ENCODE measurements around the gene WDR70. TPM values are rescaled to one million over a fixed set of nuclear protein-coding genes. Genes with fewer than 3 reads are reported as not detected.

WDR70 gene
- total and polyA plus RNA-seq, 3 experiments from 2014 or later, result 15.5 to 39.1 (median 36.5) TPM

- Mint-ChIP-seq H3K9me3 (no peaks in the 10 kb centered on the region), H3K27me3 (peaks cover 0 to 3% of the 10 kb centered on the region in 2 donors), H3K4me3 (peak overlapping the region in 1 of 7 donors; percentile 45), H3K4me1 (peaks cover 15 to 34% (median 22%) of the 10 kb centered on the region in 3 donors), H3K27ac (peak overlapping the region in 1 of 8 donors; percentile 35), H3K36me3 (peaks cover 20 to 42% (median 27%) of the 10 kb centered on the region in 3 donors)
- DNase-seq, result no peak
- ChIA-PET CTCF (no interaction called here), POLR2A (no interaction called here)
- no peaks in the 10 kb centered on the region for H3K36me3 ChIP-seq (ENCODE audit: insufficient read depth, low read length)
- no peak overlapping the region for H3K4me3 ChIP-seq (ENCODE audit: low read length)
- no peaks in the 10 kb centered on the region for H3K9me3 ChIP-seq (ENCODE audit: low read length)
- H3K27ac ChIP-seq (ENCODE audit: low read depth, low read length), result no peak overlapping the region
- no peaks in the 10 kb centered on the region for H3K27me3 ChIP-seq (ENCODE audit: insufficient read depth, low read length, poor library complexity, severe bottlenecking)
- peaks cover 4% of the 10 kb centered on the region for H3K4me1 ChIP-seq (ENCODE audit: insufficient read depth, low read length)
Measured at GRCh38 chr5:37737326-37738056, 358.4 kb downstream of the WDR70 start.

DNA sequence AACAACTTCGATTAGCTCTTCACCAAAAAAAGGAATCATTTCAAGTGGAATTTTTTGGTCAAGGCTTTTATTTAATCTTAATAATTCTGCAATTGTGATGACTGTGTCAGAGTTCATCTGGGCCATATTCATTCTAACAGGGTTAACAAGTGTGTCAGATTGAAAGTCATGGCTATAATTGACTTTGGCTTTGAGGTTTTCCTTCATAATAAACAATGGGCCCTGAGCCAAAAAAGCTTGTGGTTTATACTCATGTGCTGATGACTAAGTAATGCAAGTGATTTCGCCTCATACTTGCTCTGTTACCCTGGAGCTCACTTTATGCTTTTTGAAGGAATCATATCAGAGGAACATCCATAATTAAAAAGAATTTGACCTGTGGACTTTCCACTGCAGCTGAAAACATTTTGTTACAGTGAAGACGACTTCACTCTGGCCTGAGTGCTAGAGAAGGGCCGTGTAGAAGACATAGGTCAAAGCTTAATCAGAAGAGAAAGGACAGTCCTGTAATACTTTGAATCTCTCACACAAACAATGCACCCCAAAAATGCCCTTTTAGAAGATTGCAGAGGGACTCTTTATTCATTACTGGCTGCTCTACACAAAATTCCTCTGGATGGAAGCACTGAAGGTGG, 359.1 kb downstream of the WDR70 start:
- DNase-seq, result peak in 1 of 5 donors; percentile 27
- Mint-ChIP-seq H3K4me3 (no peak overlapping the region), H3K9me3 (no peaks in the 10 kb centered on the region), H3K27me3 (peaks cover 0 to 2% of the 10 kb centered on the region in 2 donors), H3K4me1 (peaks cover 15 to 34% (median 22%) of the 10 kb centered on the region in 3 donors), H3K27ac (peak overlapping the region in 2 of 8 donors; percentile 20 to 38), H3K36me3 (peaks cover 26 to 44% (median 33%) of the 10 kb centered on the region in 3 donors)
- Histone ChIP-seq H3K36me3 (ENCODE audit: insufficient read depth, low read length) (no peaks in the 10 kb centered on the region), H3K27ac (ENCODE audit: low read depth, low read length) (no peak overlapping the region), H3K9me3 (ENCODE audit: low read length) (no peaks in the 10 kb centered on the region), H3K4me1 (ENCODE audit: insufficient read depth, low read length) (peaks cover 4% of the 10 kb centered on the region), H3K27me3 (ENCODE audit: insufficient read depth, low read length, poor library complexity, severe bottlenecking) (no peaks in the 10 kb centered on the region), H3K4me3 (ENCODE audit: low read length) (no peak overlapping the region)
- CTCF ChIA-PET, result interaction anchor here (0.7 kb wide), 1 partner anchor 19 kb away, joined by 3 read pairs; no protein-coding TSS in a partner anchor
- POLR2A ChIA-PET, result no interaction called here

DNA sequence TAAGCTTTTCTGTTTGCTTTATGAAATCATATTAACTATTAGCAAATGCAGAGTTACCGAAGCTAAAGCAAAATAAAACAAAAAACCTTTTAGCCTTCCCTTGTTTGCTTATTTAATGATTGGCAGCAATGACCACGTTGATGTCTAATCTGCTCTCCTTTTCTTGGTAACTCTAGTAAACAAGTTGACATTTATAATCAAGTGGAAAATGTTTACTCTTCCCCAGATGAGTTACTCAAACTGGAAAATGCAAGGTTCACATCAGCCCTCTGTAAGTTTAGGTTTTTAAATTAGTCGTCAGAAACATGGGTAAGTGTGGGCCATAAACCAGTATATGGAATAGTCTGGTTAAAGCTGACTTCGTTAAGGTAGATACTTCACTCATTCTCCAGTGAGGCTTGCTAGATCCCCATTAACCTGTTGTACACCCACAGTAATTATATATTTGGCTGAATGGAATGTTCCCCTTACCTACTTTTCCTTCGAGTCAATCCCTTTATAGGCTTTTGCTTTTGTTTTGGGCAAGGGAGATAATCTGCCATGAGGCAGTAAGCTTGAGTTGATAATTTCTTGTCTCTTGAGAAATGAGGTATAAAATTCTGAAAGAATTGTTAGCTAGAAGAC, 359.9 kb downstream of the WDR70 start:
- H3K4me1 Mint-ChIP-seq, result peaks cover 15 to 34% (median 22%) of the 10 kb centered on the region in 3 donors
- DNase-seq, result no peak
- H3K27ac Mint-ChIP-seq, result peak overlapping the region in 1 of 8 donors; percentile 24
- Histone ChIP-seq H3K27me3 (ENCODE audit: insufficient read depth, low read length, poor library complexity, severe bottlenecking) (no peaks in the 10 kb centered on the region), H3K27ac (ENCODE audit: low read depth, low read length) (no peak overlapping the region), H3K4me1 (ENCODE audit: insufficient read depth, low read length) (peaks cover 4% of the 10 kb centered on the region), H3K9me3 (ENCODE audit: low read length) (no peaks in the 10 kb centered on the region), H3K36me3 (ENCODE audit: insufficient read depth, low read length) (no peaks in the 10 kb centered on the region), H3K4me3 (ENCODE audit: low read length) (no peak overlapping the region)
- H3K27me3 Mint-ChIP-seq, result peaks cover 0 to 1% of the 10 kb centered on the region in 2 donors
- ChIA-PET CTCF (interaction anchor here (0.7 kb wide), 1 partner anchor 18 kb away, joined by 3 read pairs; no protein-coding TSS in a partner anchor), POLR2A (no interaction called here)
- H3K9me3 Mint-ChIP-seq, result no peaks in the 10 kb centered on the region
- H3K4me3 Mint-ChIP-seq, result no peak overlapping the region
- peaks cover 28 to 49% (median 33%) of the 10 kb centered on the region in 3 donors for H3K36me3 Mint-ChIP-seq

- H3K4me3 ChIP-seq (ENCODE audit: low read length), result no peak overlapping the region
- no peaks in the 10 kb centered on the region for H3K27me3 ChIP-seq (ENCODE audit: insufficient read depth, low read length, poor library complexity, severe bottlenecking)
- peaks cover 0 to 1% of the 10 kb centered on the region in 2 donors for H3K27me3 Mint-ChIP-seq
- H3K36me3 ChIP-seq (ENCODE audit: insufficient read depth, low read length), result no peaks in the 10 kb centered on the region
- no peak overlapping the region for H3K27ac ChIP-seq (ENCODE audit: low read depth, low read length)
- H3K27ac Mint-ChIP-seq, result no peak overlapping the region
- ChIA-PET POLR2A (no interaction called here), CTCF (no interaction called here)
- no peak for DNase-seq
- no peaks in the 10 kb centered on the region for H3K9me3 ChIP-seq (ENCODE audit: low read length)
- peaks cover 15 to 34% (median 22%) of the 10 kb centered on the region in 3 donors for H3K4me1 Mint-ChIP-seq
- peaks cover 4% of the 10 kb centered on the region for H3K4me1 ChIP-seq (ENCODE audit: insufficient read depth, low read length)
- peaks cover 34 to 50% (median 37%) of the 10 kb centered on the region in 3 donors for H3K36me3 Mint-ChIP-seq
- H3K9me3 Mint-ChIP-seq, result peaks cover 0 to 5% (median 2%) of the 10 kb centered on the region in 5 donors
- H3K4me3 Mint-ChIP-seq, result no peak overlapping the region
Measured at GRCh38 chr5:37739817-37740261, 360.7 kb downstream of the WDR70 start.

DNA sequence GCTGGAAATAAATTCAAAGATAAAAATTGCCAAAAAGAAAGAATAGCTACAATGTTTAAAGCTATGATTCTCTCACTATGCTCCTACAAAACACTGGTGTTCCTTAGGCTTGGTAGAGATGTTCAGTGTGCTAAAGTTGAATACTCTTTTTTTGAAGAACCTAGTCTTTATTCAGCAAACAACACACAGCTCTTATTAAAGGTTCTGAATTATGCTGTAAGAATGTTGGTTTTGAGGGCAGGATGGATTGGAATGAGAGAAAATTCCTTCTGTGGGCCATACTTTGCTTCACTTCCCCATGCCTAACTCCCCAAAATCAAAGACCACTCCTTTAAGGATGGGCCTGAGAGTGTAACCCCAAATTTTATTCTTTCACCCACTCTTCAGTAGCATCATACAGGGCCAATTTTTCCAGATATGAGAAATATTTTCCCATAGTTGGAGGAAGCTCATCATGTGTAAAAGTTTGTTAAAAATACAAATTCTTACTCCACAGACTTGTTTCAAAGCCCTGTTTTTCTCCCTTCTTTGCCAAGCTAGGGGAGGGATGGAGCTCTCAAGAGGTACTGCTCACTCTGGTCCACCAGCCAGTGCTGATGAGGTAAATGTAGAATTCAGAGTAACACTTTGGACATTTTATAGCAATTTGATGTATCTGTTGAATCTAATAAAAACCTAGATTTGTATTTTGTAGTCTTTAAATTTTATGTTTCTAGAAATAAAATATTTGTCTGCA, 361.4 kb downstream of the WDR70 start:
- H3K27ac ChIP-seq (ENCODE audit: low read depth, low read length), result no peak overlapping the region
- no peaks in the 10 kb centered on the region for H3K9me3 ChIP-seq (ENCODE audit: low read length)
- POLR2A ChIA-PET, result no interaction called here

GRCh38 chr5:37742111-37742510, 363.0 kb downstream of the WDR70 start:
- no peaks in the 10 kb centered on the region for H3K36me3 ChIP-seq (ENCODE audit: insufficient read depth, low read length)
- CTCF ChIA-PET, result no interaction called here
- Mint-ChIP-seq H3K4me1 (peaks cover 13 to 19% (median 15%) of the 10 kb centered on the region in 3 donors), H3K27me3 (peaks cover 0 to 3% of the 10 kb centered on the region in 2 donors), H3K27ac (no peak overlapping the region), H3K36me3 (peaks cover 28 to 57% (median 50%) of the 10 kb centered on the region in 3 donors), H3K4me3 (no peak overlapping the region), H3K9me3 (peaks cover 0 to 20% (median 5%) of the 10 kb centered on the region in 5 donors)
- H3K4me3 ChIP-seq (ENCODE audit: low read length), result no peak overlapping the region
- POLR2A ChIA-PET, result no interaction called here
- H3K27ac ChIP-seq (ENCODE audit: low read depth, low read length), result no peak overlapping the region
- H3K27me3 ChIP-seq (ENCODE audit: insufficient read depth, low read length, poor library complexity, severe bottlenecking), result no peaks in the 10 kb centered on the region
- DNase-seq, result no peak
- H3K9me3 ChIP-seq (ENCODE audit: low read length), result no peaks in the 10 kb centered on the region
- peaks cover 4% of the 10 kb centered on the region for H3K4me1 ChIP-seq (ENCODE audit: insufficient read depth, low read length)

More for the DNA sequence above, 361.4 kb downstream of the WDR70 start:
- no peaks in the 10 kb centered on the region for H3K36me3 ChIP-seq (ENCODE audit: insufficient read depth, low read length)
- H3K4me1 ChIP-seq (ENCODE audit: insufficient read depth, low read length), result peaks cover 4% of the 10 kb centered on the region
- Mint-ChIP-seq H3K4me3 (no peak overlapping the region), H3K27ac (peak overlapping the region in 1 of 8 donors; percentile 77), H3K27me3 (peaks cover 0 to 3% of the 10 kb centered on the region in 2 donors), H3K4me1 (peaks cover 15 to 30% (median 22%) of the 10 kb centered on the region in 3 donors), H3K9me3 (peaks cover 0 to 9% (median 4%) of the 10 kb centered on the region in 5 donors), H3K36me3 (peaks cover 32 to 50% (median 42%) of the 10 kb centered on the region in 3 donors)
- no peak overlapping the region for H3K4me3 ChIP-seq (ENCODE audit: low read length)
- no peaks in the 10 kb centered on the region for H3K27me3 ChIP-seq (ENCODE audit: insufficient read depth, low read length, poor library complexity, severe bottlenecking)
- CTCF ChIA-PET, result no interaction called here
- no peak for DNase-seq

DNA sequence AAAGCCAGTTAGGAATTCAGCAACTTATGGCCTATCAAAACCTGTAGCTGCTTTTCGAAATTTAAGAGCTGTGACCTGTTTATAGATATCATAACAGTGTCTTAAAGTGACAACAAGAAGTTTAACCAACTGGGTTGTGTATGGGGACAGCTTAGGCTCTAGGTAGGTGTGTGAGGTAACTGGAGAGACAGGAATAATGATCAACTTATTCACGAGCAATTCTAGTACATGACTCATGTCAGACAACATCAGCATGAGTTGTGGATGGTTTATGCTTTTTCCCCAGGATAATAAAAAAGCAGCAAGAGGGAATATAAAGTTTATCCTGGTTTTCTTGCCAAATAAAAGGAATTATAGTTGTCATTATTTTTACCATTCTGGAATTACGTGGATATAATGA, 372.1 kb downstream of the WDR70 start:
- Mint-ChIP-seq H3K9me3 (peaks cover 5 to 12% (median 11%) of the 10 kb centered on the region in 5 donors), H3K4me3 (no peak overlapping the region), H3K4me1 (no peaks in the 10 kb centered on the region), H3K27ac (no peak overlapping the region), H3K36me3 (peaks cover 32 to 65% (median 41%) of the 10 kb centered on the region in 3 donors), H3K27me3 (no peaks in the 10 kb centered on the region)
- Histone ChIP-seq H3K9me3 (ENCODE audit: low read length) (no peaks in the 10 kb centered on the region), H3K36me3 (ENCODE audit: insufficient read depth, low read length) (no peaks in the 10 kb centered on the region), H3K4me3 (ENCODE audit: low read length) (no peak overlapping the region), H3K27me3 (ENCODE audit: insufficient read depth, low read length, poor library complexity, severe bottlenecking) (no peaks in the 10 kb centered on the region), H3K27ac (ENCODE audit: low read depth, low read length) (no peak overlapping the region), H3K4me1 (ENCODE audit: insufficient read depth, low read length) (no peaks in the 10 kb centered on the region)
- DNase-seq, result no peak
- ChIA-PET POLR2A (no interaction called here), CTCF (no interaction called here)

Data from CD8-positive, alpha-beta memory T cell (primary cell).